Hepatocyte (in vitro differentiated cells): Measurements from ENCODE around the gene ARMC7.

Experiments used
- EZH2 ChIP-seq: fragments of 200-600 bp; sonication (generic); IDR thresholded peaks from 2 replicates; pipeline ENCODE4 v1.6.1; 2016; ENCODE audit warnings: antibody characterized with exemption, mild to moderate bottlenecking, borderline replicate concordance
- EZH2phosphoT487 ChIP-seq: fragments of 200-600 bp; sonication (generic); IDR thresholded peaks from one replicate; pipeline ENCODE4 v1.6.1; 2018; ENCODE audit warnings: antibody characterized with exemption, mild to moderate bottlenecking, low read depth, moderate library complexity; ENCODE audit not compliant: unreplicated experiment, severe bottlenecking
- TF ChIP-seq, protein P1 (sequence below): fragments of 200-600 bp; sonication (generic); IDR thresholded peaks from 2 replicates; pipeline ENCODE4 v1.5.1; 2016; ENCODE audit warnings: antibody characterized with exemption, mild to moderate bottlenecking; ENCODE audit not compliant: poor library complexity

DNA sequence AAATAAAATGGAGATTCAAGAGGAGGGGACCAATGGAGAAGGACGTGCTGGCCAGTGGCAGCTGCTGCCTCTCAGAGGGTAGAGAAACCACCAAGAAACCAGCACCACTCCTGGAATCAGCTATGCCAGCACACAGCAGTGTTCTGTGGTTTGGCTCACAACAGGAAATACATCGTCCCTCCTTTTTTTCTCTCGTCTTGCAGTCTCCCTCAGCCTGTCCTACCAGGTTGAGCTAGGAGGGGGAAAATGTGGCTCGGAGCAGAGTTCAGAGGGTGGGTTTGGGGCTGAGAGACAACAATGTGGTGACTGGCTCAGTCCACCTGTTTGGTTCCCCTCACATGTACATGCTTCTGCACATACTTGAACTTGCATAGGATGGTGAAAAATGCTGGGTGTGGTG is 41.9 kb upstream of the ARMC7 start:
- TF ChIP-seq EZH2phosphoT487: no peak
- TF ChIP-seq, protein P1, sequence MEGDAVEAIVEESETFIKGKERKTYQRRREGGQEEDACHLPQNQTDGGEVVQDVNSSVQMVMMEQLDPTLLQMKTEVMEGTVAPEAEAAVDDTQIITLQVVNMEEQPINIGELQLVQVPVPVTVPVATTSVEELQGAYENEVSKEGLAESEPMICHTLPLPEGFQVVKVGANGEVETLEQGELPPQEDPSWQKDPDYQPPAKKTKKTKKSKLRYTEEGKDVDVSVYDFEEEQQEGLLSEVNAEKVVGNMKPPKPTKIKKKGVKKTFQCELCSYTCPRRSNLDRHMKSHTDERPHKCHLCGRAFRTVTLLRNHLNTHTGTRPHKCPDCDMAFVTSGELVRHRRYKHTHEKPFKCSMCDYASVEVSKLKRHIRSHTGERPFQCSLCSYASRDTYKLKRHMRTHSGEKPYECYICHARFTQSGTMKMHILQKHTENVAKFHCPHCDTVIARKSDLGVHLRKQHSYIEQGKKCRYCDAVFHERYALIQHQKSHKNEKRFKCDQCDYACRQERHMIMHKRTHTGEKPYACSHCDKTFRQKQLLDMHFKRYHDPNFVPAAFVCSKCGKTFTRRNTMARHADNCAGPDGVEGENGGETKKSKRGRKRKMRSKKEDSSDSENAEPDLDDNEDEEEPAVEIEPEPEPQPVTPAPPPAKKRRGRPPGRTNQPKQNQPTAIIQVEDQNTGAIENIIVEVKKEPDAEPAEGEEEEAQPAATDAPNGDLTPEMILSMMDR: no peak
- no peak for TF ChIP-seq EZH2
